OCI-LY3 (cell line): ENCODE measurements around the gene PKP4.

Experiments used
- CTCF ChIP-seq: fragments of 200-600, 300-600 bp; sonication (generic); IDR thresholded peaks from 2 replicates; pipeline ENCODE4 v1.5.1; 2014; ENCODE audit warnings: antibody characterized with exemption, low read length, low read depth
- EZH2phosphoT487 ChIP-seq: fragments of 200-600 bp; shearing (Covaris generic); IDR thresholded peaks from 2 replicates; pipeline ENCODE4 v1.6.1; 2018; ENCODE audit warnings: antibody characterized with exemption, mixed run types, low read depth

- TF ChIP-seq CTCF (no peak), EZH2phosphoT487 (no peak)
These were observed 40.7 kb downstream of the PKP4 start for GRCh38 chr2:158497486-158497885.
